Articular chondrocyte of knee joint (primary cell): ENCODE measurements around the gene KIF16B. TPM values are rescaled to one million over a fixed set of nuclear protein-coding genes. Genes with fewer than 3 reads are reported as not detected.

Experiments
- total RNA-seq: library from RNA; depleted of rRNA; stranded (reverse); fragments of >200 nt; gene quantifications from 2 replicates; pipeline ENCODE4 v1.2.3, GENCODE V29; 2012

The KIF16B gene, protein sequence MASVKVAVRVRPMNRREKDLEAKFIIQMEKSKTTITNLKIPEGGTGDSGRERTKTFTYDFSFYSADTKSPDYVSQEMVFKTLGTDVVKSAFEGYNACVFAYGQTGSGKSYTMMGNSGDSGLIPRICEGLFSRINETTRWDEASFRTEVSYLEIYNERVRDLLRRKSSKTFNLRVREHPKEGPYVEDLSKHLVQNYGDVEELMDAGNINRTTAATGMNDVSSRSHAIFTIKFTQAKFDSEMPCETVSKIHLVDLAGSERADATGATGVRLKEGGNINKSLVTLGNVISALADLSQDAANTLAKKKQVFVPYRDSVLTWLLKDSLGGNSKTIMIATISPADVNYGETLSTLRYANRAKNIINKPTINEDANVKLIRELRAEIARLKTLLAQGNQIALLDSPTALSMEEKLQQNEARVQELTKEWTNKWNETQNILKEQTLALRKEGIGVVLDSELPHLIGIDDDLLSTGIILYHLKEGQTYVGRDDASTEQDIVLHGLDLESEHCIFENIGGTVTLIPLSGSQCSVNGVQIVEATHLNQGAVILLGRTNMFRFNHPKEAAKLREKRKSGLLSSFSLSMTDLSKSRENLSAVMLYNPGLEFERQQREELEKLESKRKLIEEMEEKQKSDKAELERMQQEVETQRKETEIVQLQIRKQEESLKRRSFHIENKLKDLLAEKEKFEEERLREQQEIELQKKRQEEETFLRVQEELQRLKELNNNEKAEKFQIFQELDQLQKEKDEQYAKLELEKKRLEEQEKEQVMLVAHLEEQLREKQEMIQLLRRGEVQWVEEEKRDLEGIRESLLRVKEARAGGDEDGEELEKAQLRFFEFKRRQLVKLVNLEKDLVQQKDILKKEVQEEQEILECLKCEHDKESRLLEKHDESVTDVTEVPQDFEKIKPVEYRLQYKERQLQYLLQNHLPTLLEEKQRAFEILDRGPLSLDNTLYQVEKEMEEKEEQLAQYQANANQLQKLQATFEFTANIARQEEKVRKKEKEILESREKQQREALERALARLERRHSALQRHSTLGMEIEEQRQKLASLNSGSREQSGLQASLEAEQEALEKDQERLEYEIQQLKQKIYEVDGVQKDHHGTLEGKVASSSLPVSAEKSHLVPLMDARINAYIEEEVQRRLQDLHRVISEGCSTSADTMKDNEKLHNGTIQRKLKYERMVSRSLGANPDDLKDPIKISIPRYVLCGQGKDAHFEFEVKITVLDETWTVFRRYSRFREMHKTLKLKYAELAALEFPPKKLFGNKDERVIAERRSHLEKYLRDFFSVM (N-terminal part only)
- 12.4 and 12.5 TPM in 2 replicates for total RNA-seq

DNA sequence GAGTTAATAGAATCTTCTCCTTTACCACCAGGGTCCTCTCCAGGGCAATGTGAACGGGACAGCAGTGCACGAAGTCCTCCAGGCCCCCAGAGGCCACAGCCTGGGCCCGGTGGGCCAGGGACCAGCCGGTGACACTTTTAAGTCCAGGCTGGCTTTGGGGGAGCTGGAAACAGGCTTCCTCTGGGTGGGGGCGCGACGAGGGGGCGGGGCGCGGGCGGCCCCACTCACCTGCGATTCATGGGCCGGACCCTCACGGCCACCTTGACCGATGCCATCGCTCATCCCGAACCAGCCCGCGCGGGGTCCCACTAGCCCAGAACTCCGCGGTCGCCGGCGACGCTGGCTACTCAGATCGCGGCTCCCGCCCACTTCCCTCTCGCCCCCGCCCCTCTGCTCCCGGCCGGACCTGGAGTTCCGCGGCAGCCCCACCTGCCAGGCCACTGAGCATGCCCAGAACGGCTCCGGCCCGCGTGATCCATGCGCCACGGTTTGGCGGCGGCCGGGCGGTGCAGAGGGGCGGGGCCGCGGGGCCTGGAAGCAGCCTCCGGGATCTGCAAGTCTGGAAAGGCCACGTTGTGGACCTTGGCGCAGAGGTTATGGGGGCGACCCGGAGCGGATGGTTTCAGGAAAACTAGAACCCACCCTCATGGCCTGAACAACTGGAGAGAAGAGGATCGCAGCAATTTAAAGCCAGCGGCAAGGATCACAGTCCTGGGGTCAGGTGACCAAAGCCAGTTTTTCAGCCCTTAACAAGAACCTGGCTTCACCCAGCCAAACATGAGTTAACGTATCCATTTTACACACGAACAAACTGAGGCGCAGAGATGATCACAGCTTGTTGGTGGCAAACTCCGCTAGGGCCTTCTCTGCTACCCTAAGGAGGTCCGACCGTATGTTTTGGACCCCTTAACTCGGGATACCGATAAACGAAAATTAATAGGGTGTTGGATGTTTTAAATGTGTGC is at the start of gene KIF16B:
TSS of gene KIF16B (minus strand) at position 448 of the 965 bp plus-strand sequence. CDS start at position 275, 173 bp downstream.

Other genes with a start within 250 kb of the KIF16B start
- 62.7 and 63.8 TPM in 2 replicates for gene SNRPB2, start 156.6 kb upstream of the KIF16B start, total RNA-seq
- gene OTOR, start 174.9 kb upstream of the KIF16B start, total RNA-seq, result not detected in 2 replicates